ENCODE data around the gene PTPN14. TPM values are rescaled to one million over a fixed set of nuclear protein-coding genes. Genes with fewer than 3 reads are reported as not detected.

PTPN14 gene
- total and polyA plus RNA-seq, 2 of the 8 experiments (the other 6 are each of a cell fraction or from before 2014, with no cell fraction given) = 14.4 to 93.6 TPM

- no peaks in the 10 kb centered on the region; the same call in 1 of the 2 replicates for H3K23me2 ChIP-seq (ENCODE audit: low read depth, low read length)
Observed at GRCh38 chr1:214574598-214575411, 23.4 kb upstream of the PTPN14 start.

More at GRCh38 chr1:214574598-214575411, 23.4 kb upstream of the PTPN14 start:
- H2BK15ac ChIP-seq (ENCODE audit: low read length) = no peak overlapping the region
- H3K9ac ChIP-seq (replicated peaks in 1 of 4; ENCODE audit: extremely low read depth in 1 of 4, low read depth in 3 of 4, low read length in 3 of 4) = no peak overlapping the region
- FAIRE-seq (no peak), DNase-seq (ENCODE audit: low read depth in 1 of 2, low spot score in 2 of 2) (no peak)
- no peak overlapping the region for H2AK5ac ChIP-seq (ENCODE audit: low read depth, low read length)
- ChIA-PET POLR2A (ENCODE audit: partially characterized antibody) (interaction anchor here (1.3 to 1.5 kb wide), 2 partner anchors 23 to 89 kb away, joined by 3 to 6 read pairs; partner anchors contain the start of gene PTPN14), CTCF (ENCODE audit: partially characterized antibody) (interaction anchor here (1.1 to 1.5 kb wide), 2 partner anchors 188 to 245 kb away, joined by 3 to 4 read pairs; no protein-coding TSS in a partner anchor)
- H3K4me2 ChIP-seq (ENCODE audit: insufficient read depth in 1 of 2, low read depth in 2 of 2, low read length in 2 of 2) = no peak overlapping the region
- H2BK12ac ChIP-seq (ENCODE audit: low read depth, low read length) = no peak overlapping the region
- no peak overlapping the region for H4K5ac ChIP-seq (ENCODE audit: insufficient read length, low read depth, low read length)
- no peak overlapping the region for H3K27ac ChIP-seq (ENCODE audit: low read depth, low read length)
- H2AFZ ChIP-seq (ENCODE audit: low read length) = no peak overlapping the region
- H4K91ac ChIP-seq (replicated peaks; ENCODE audit: insufficient read length, low read length) = no peak overlapping the region
- peaks cover 0 to 1% (median 0%) of the 10 kb centered on the region in 4 experiments; a peak in 1 of 7 replicates for H3K27me3 ChIP-seq (replicated peaks in 1 of 4; ENCODE audit: control insufficient read depth in 3 of 4, extremely low read depth in 1 of 4, insufficient read depth in 3 of 4, low read length in 3 of 4)
- H3K4me1 ChIP-seq (replicated peaks in 1 of 4; ENCODE audit: control insufficient read depth in 3 of 4, insufficient read depth in 4 of 4, low read length in 3 of 4) = no peaks in the 10 kb centered on the region
- H3K79me2 ChIP-seq (ENCODE audit: control insufficient read depth in 1 of 2, insufficient read depth in 2 of 2, low read length in 2 of 2) = no peaks in the 10 kb centered on the region
- no peak overlapping the region for H2BK20ac ChIP-seq (ENCODE audit: low read length)
- H3K79me1 ChIP-seq (ENCODE audit: low read depth, low read length) = no peaks in the 10 kb centered on the region
- H3K36me3 ChIP-seq (ENCODE audit: control insufficient read depth in 2 of 4, insufficient read depth in 4 of 4, low read length in 3 of 4) = no peaks in the 10 kb centered on the region
- TF ChIP-seq POU5F1 (IDR thresholded peaks at IDR 0.05; ENCODE audit: low read depth, low read length) = no peak
- peaks cover 12 to 19% of the 10 kb centered on the region in 2 experiments; a peak in 3 of 4 replicates for H3K9me3 ChIP-seq (ENCODE audit: insufficient read depth in 2 of 2, low read depth in 1 of 2, low read length in 1 of 2)
- no peaks in the 10 kb centered on the region for H4K20me1 ChIP-seq (replicated peaks in 1 of 2; ENCODE audit: control insufficient read depth in 1 of 2, insufficient read depth in 2 of 2, low read length in 2 of 2)
- H3K56ac ChIP-seq (replicated peaks; ENCODE audit: insufficient read length, low read depth, low read length) = no peak overlapping the region
- no peak overlapping the region for H3K4me3 ChIP-seq (ENCODE audit: extremely low read depth in 1 of 4, insufficient read depth in 2 of 4, low read depth in 3 of 4, low read length in 4 of 4)
- H2BK5ac ChIP-seq (ENCODE audit: low read depth, low read length) = no peak overlapping the region
- H3K4ac ChIP-seq (replicated peaks; ENCODE audit: insufficient read length, low read depth, low read length) = no peak overlapping the region
- H4K8ac ChIP-seq (ENCODE audit: extremely low read depth, insufficient read depth, low read length) = no peak overlapping the region
- H2BK120ac ChIP-seq (replicated peaks; ENCODE audit: low read depth, low read length) = no peak overlapping the region
- H3K14ac ChIP-seq (ENCODE audit: insufficient read length) = no peak overlapping the region
- H3K23ac ChIP-seq (ENCODE audit: insufficient read length) = no peak overlapping the region
- no peak overlapping the region for H3K18ac ChIP-seq (ENCODE audit: extremely low read depth, low read length)
- WGBS, 2 experiments (ENCODE audit: extremely low coverage in 1 of 2, insufficient coverage in 1 of 2, insufficient read length in 1 of 2, insufficient replicate concordance in 2 of 2, low coverage in 1 of 2, low lambda C conversion rate in 2 of 2, missing lambda C conversion rate in 1 of 2) = 88% methylated on average over 3 of the region's 3 CpGs; no CpG with 5 or more reads in 1 of the 2 experiments
